Lower lobe of right lung (tissue), 2 donors: Measurements from ENCODE around the gene SNAI1. TPM values are rescaled to one million over a fixed set of nuclear protein-coding genes. Genes with fewer than 3 reads are reported as not detected.

Experiments
- ATAC-seq, 2 donors: fragments of 200-7000 bp; cut with Tn5 transposase; one replicate each; pipeline ENCODE4 v1.9.1; 2020 to 2022; ENCODE audit warnings: mild to moderate bottlenecking in 2 of 2, moderate library complexity in 2 of 2
- DNase-seq: peaks from one replicate; pipeline ENCODE4 v3.0.0-alpha.2; 2020
- H3K27ac ChIP-seq: fragments of 200-600 bp; one replicate; pipeline ENCODE4 v1.8.0; 2022
- H3K27me3 ChIP-seq: fragments of 200-600 bp; one replicate; pipeline ENCODE4 v1.8.0; 2022; ENCODE audit warnings: low read depth
- H3K36me3 ChIP-seq: fragments of 200-600 bp; one replicate; pipeline ENCODE4 v1.8.0; 2022; ENCODE audit warnings: mild to moderate bottlenecking
- H3K4me1 ChIP-seq: fragments of 200-600 bp; one replicate; pipeline ENCODE4 v1.8.0; 2022
- H3K4me3 ChIP-seq: fragments of 200-600 bp; one replicate; pipeline ENCODE4 v1.8.0; 2022; ENCODE audit warnings: mild to moderate bottlenecking
- H3K9me3 ChIP-seq: fragments of 200-600 bp; one replicate; pipeline ENCODE4 v1.8.0; 2022
- CTCF ChIP-seq: fragments of 200-600 bp; IDR thresholded peaks from one replicate; pipeline ENCODE4 v1.8.0; 2022; ENCODE audit warnings: antibody characterized with exemption, mild to moderate bottlenecking
- intact Hi-C: fragments of 100-400 bp; cut with DNase I; formaldehyde crosslinking; loops from one replicate; pipeline ENCODE4 v1.11.0; 2022
- total RNA-seq: library from RNA; stranded (reverse); fragmentation: NEBNext Ultra II Directional; extraction: Animal tissue kit (Norgen Biotek cat#: 25700); gene quantifications from one replicate; pipeline ENCODE4 v1.2.1, GENCODE V29; 2021
- donor health status: DM: no; HTN: yes; CAD: no; lungs with severe emphysema.

SNAI1 gene
- total RNA-seq, 1 donor from 2014 or later, result 1.9 TPM

DNA sequence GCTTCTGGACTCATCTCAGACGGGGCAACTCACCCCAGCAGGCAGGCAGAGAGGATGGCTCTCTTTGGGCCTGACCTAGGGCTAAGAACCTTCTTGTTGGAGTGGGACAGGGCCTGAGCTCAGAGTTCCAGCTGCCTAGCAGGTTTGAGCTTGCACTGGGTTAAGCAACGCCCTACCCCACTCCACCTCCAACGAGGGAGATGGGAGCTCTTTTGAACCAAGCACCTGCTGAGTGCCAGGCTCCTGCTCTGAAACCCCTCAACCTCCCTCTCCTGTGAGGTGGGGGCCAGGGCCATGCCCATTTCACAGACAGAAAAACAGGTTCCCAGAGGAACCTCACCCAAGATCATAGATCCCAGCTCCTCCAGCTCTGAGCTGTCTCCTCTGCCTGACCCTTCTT is 54.3 kb downstream of the SNAI1 start:
- intact Hi-C loops, result no loop called here
- H3K4me3 ChIP-seq, result no peak overlapping the region
- H3K27me3 ChIP-seq, result no peaks in the 10 kb centered on the region
- DNase-seq, result no peak
- no peaks in the 10 kb centered on the region for H3K36me3 ChIP-seq
- TF ChIP-seq CTCF, result no peak
- no peaks in the 10 kb centered on the region for H3K9me3 ChIP-seq
- no peak overlapping the region for H3K27ac ChIP-seq
- peaks cover 12% of the 10 kb centered on the region for H3K4me1 ChIP-seq
- ATAC-seq, result no peak

- TF ChIP-seq CTCF, result no peak
- H3K27me3 ChIP-seq, result no peaks in the 10 kb centered on the region
- no peak overlapping the region for H3K27ac ChIP-seq
- ATAC-seq (no peak), DNase-seq (no peak)
- intact Hi-C loops, result no loop called here
- H3K9me3 ChIP-seq, result no peaks in the 10 kb centered on the region
- H3K4me3 ChIP-seq, result no peak overlapping the region
- H3K36me3 ChIP-seq, result no peaks in the 10 kb centered on the region
- H3K4me1 ChIP-seq, result peaks cover 12% of the 10 kb centered on the region
These were observed 54.8 kb downstream of the SNAI1 start for GRCh38 chr20:50037575-50037974.

DNA sequence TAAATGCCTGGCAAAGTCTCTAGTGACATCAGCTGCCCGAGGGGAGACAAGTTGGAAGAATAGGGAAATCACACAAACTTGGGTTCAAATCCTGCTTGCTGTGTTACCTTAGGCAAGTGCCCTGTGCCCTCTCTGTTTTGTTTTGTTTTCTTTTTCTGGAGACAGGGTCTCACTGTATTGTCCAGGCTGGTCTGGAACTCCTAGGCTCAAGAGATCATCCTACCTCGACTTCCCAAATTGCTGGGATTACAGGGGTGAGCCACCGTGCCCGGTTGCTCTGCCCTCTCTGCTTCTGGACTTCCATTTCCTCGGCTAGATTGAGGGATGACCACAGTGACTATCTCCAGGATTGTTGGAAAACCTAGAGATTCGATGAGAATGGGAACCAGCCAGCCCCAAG is 55.4 kb downstream of the SNAI1 start:
- TF ChIP-seq CTCF, result no peak
- no peaks in the 10 kb centered on the region for H3K9me3 ChIP-seq
- H3K36me3 ChIP-seq, result no peaks in the 10 kb centered on the region
- H3K4me3 ChIP-seq, result no peak overlapping the region
- no peak overlapping the region for H3K27ac ChIP-seq
- no peaks in the 10 kb centered on the region for H3K27me3 ChIP-seq
- ATAC-seq (no peak), DNase-seq (no peak)
- intact Hi-C loops, result no loop called here
- H3K4me1 ChIP-seq, result peaks cover 12% of the 10 kb centered on the region

Other genes starting within 250 kb of the SNAI1 start
- gene SLC9A8, start 170.2 kb upstream of the SNAI1 start, total RNA-seq, result 17.7 TPM
- 7.2 TPM for gene SPATA2, start 67.5 kb upstream of the SNAI1 start, total RNA-seq
- 63.0 TPM for gene RNF114, start 46.6 kb upstream of the SNAI1 start, total RNA-seq
- gene UBE2V1, start 130.2 kb downstream of the SNAI1 start, total RNA-seq, result 83.4 TPM
- 27.8 TPM for gene PEDS1, start 170.7 kb downstream of the SNAI1 start, total RNA-seq
- 326 TPM for gene CEBPB, start 207.8 kb downstream of the SNAI1 start, total RNA-seq